GM19395 (cell line): ENCODE measurements around the gene ELF3.
"Not testable (repeated sequence)": the region's sequence is repeated elsewhere in the genome, so short reads cannot be mapped to it uniquely, and the experiment has no call there.

Experiments used
- ATAC-seq: cut with Tn5 transposase; IDR thresholded peaks from one replicate; pipeline ENCODE4 v1.9.1; 2021; ENCODE audit warnings: mild to moderate bottlenecking, moderate library complexity; ENCODE audit not compliant: unreplicated experiment

ELF3 gene

DNA sequence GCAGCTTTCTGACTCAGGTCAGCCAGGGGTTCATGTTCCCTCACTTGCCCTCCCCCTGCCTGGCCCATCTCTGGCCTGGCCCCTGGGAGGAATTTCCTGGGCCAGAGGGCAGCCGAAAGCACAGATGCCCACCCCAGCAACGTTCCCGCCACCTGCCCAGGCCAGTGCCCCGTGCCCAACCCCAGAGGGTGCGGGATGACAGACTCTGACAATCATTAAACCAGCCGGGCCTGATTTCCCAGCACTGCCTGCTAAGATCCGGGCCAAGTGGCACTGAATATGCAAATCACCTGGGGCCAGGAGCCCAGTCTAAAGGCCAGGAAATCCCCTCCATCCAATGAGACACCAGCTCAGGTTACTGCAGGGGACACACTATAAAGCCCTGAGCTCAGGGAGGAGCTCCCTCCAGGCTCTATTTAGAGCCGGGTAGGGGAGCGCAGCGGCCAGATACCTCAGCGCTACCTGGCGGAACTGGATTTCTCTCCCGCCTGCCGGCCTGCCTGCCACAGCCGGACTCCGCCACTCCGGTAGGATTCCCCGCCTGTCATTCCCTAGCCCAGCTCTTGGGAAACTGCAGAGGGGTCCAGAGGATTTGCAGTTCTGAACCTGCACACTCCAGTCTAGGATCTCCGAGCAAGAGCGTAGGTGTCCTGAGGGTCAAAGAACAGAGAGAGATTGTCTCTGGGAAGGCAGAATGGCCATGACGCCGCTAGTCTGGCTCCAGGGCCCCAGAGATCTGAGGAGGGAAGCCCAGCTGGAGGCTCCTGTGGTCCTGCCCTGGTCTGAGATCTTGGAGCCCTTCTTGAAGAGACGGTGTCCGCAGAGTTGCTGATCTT, at the start of gene ELF3:
TSS of gene ELF3 (plus strand) at position 408 of the 836 bp plus-strand sequence. CDS start 550 bp downstream, outside the sequence.
- peak; percentile 89 for ATAC-seq

DNA sequence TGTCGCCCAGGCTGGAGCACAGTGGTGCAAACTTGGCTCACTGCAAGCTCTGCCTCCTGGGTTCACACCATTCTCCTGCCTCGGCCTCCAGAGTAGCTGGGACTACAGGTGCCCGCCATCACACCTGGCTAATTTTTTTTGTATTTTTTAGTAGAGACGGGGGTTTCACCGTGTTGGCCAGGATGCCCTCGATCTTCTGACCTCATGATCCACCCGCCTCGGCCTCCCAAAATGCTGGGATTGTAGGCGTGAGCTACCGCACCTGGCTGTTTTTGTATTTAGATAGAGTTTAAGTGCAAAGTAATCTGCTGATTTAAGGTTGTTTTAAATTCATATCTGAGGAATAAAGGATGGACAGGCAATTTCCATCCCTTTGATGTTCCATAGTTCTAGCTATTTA, 48.0 kb upstream of the ELF3 start:
- not testable (repeated sequence) for ATAC-seq

DNA sequence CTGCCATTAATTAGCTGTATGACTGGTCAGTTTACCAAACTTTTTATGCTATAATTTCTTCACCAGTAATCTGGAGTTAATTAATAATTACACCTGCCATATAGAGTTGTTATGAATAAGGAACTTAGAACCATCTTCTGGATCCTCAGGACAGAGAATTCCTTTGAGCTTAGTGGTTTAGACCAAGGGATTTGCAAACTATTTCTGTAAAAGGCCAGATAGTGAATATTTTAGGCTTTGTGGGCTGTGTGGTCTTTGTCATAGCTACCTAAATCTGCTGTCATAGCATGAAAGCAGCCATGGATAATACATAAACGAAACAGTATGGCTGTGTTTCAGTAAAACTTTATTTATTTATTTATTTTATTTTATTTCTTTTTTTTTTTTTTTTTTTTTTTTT, 46.1 kb upstream of the ELF3 start:
- ATAC-seq, result no peak

DNA sequence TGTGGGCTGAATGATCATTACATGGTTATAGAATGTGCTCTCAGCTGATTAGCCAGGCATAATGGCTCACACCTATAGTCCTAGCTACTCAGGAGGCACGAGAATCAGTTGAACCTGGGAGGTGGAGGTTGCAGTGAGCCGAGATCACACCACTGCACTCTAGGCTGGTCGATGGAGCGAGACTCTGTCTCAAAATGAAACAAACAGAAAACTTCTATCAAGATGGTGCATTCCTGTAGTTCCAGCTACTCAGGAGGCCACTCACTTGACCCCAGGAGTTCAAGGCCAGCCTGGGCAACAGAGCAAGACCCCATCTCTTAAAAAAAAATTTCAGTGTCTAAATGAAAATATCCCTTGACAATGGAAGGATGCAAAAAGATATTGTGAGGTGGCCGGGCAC, 44.2 kb upstream of the ELF3 start:
- no peak for ATAC-seq

DNA sequence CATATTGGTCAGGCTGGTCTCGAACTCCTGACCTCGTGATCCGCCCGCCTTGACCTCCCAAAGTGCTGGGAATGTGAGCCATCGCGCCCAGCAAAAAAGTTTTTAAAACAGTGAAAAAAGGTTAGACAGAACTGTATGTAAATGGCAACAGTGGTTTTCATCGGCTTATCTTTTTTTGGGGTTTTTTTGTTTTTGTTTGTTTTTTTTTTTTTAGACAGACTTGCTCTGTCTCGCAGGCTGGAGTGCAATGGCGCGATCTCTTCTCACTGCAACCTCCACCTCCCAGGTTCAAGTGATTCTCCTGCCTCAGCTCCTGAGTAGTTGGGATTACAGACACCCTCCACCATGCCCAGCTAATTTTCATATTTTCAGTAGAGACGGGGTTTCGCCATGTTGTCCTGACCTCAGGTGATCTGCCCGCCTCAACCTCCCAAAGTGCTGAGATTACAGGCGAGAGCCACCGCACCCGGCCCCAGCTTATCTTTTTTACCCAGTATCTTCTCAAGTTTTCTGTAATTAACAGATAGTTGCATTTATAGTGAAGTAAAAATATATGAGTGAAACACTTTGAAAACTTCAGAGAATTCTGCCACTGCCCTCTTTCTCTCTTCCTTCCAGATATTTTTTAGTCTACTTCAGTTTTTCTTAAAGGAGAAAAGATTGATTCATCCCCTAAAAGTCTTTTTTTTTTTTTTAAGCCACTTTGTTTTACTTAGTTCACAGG, 42.0 kb upstream of the ELF3 start:
- no peak for ATAC-seq

DNA sequence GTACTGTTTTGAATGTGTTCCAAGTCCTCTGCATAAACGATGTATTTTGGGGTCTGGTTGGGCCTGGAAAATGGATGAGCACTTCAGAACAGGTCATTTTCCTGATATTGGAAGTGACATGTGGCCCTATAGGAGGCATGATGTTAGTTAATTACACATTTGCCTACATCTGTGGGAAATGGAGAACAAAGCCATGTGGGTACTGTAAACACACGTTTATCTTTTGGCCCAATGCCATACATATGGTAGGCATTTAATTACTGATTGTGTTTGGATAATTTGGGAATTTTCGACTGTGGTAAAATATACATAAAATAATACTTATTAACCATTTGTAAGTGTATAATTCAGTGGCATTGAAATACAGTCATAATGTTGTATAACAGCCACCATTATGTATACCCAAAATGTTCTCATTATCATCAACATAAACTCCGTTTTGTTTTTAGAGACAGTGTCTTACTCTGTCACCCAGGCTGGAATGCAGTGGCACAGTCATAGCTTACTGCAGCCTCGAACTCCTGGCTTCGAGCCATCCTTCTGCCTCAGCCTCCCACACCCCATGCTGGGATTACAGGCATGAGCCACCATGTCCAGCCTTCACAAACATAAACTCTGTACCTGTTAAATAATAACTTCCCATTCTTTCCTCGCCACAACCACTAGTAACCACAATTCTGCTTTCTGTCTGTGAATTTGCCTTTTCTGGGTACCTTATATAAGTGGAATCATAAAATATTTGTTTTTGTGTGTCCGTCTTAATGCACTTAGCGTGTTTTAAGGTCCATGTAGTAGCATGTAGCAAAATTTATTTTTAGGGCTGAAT, 39.8 kb upstream of the ELF3 start:
- no peak for ATAC-seq

DNA sequence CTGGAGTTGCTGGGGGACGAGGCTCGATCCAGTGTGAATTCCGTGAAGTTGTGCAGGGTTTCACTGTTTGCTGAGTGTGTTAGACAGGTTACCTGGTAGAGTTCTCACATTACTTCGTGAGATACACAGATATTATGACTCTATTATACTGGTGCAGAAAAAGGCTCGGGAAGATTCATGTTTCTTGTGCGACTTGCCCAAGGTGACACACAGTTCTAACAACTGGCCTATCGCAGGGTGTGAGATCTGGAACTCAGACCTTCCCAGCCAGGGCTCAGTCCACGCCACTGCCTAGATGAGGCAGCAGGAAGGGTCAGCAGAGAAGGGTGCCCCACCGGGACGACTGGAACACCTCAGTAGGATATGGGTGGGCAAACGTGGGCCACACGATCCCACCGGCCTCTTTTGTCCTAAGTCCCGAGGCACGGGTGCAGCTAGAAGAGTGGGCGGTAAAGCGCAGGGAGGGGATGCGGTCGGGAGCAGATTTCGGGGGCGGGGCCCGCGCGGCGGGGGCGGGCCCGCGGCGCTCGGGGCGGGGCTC, 28.2 kb upstream of the ELF3 start:
- ATAC-seq, result peak; percentile 28

DNA sequence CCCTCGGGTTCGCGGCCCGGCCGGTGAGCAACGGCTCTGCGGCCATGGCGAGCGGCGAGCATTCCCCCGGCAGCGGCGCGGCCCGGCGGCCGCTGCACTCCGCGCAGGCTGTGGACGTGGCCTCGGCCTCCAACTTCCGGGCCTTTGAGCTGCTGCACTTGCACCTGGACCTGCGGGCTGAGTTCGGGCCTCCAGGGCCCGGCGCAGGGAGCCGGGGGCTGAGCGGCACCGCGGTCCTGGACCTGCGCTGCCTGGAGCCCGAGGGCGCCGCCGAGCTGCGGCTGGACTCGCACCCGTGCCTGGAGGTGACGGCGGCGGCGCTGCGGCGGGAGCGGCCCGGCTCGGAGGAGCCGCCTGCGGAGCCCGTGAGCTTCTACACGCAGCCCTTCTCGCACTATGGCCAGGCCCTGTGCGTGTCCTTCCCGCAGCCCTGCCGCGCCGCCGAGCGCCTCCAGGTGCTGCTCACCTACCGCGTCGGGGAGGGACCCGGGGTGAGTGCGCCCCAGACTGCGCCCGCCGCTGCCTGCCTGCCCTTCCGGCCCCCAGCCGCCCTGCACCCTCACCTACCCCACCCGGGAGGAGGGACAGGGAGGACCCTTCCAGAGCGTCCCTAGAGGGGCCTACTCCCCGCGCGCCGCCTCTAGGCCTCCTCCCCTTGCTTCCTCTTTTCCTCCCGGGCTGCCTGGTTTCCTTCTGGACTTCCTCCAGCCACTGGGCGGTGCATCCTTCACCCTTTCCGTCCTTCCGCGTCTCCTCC, 27.6 kb upstream of the ELF3 start, which contains the start of gene RNPEP:
TSS of gene RNPEP (plus strand) at position 26 of the 757 bp plus-strand sequence. CDS start at position 45, 19 bp downstream.
- peak; percentile 74 for ATAC-seq

DNA sequence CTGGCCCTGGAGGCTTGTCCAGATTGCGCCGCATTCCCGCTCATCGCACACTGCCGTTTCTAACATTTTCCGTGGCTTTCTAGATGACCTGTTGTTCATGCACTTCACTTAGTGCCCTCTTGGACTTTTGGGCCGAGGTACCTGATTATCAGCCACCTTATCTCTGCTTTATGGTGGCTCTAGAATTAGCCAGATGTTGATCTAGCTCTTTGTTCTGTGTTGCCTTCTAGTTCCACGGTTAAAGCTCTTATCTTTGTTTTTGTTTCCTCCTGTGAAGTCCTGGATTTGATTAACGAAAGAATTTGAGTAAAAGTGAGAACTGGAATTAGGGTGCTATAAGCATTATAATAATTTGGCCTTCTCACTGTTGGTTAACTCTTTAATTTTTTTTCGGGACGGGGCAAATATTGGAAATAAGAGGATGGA, 27.0 kb upstream of the ELF3 start:
- ATAC-seq, result no peak

DNA sequence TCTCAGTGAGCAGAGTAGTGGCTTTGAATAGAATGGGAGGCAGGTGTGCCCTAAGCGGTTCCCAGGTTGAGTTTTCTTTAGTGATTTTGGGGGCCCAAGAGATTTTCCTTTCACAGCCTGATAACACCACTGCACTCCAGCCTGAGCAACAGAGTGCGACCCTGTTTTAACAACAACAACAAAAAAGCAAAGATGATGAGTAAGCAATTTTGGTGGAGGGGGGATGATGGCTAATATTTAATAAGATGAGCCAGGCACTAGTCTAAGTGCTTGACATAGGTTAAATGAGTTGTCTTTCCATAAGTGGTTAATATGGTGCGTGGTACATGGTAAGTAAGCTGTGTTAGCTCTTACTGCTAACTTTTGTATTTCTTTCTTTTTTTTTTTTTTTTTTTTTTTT, 25.9 kb upstream of the ELF3 start:
- no peak for ATAC-seq

DNA sequence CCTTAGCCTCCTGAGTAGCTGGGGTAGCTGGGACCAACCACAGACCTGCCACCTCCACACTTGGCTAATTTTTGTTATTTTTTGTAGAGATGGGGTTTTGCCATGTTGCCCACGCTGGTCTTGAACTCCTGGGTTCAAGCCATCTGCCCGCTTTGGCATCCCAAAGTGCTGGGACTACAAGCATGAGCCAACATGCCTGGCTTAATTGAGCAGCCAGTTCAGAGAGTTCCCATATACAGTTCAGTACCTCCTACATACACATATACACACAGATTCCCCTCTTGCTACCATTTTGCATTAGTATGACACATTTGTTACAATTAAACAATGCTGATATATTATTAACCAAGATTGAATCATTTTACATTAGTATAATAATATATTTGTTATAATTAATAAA, 25.0 kb upstream of the ELF3 start:
- no peak for ATAC-seq

DNA sequence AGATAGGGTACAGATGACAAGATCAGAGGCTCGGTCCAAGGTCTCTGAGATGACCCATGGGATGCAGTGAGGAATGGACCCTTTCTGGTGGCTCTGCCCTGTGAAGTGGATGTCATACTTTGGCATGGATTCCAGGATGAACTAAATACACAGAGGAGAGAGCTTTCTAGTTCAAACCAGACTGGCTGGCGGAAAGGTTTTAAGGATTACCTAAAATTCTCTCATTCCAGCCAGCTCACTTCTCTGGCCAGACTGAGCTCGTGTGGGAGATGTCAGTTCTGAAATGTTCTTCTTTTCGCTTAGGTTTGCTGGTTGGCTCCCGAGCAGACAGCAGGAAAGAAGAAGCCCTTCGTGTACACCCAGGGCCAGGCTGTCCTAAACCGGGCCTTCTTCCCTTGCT, 21.8 kb upstream of the ELF3 start:
- ATAC-seq, result no peak

DNA sequence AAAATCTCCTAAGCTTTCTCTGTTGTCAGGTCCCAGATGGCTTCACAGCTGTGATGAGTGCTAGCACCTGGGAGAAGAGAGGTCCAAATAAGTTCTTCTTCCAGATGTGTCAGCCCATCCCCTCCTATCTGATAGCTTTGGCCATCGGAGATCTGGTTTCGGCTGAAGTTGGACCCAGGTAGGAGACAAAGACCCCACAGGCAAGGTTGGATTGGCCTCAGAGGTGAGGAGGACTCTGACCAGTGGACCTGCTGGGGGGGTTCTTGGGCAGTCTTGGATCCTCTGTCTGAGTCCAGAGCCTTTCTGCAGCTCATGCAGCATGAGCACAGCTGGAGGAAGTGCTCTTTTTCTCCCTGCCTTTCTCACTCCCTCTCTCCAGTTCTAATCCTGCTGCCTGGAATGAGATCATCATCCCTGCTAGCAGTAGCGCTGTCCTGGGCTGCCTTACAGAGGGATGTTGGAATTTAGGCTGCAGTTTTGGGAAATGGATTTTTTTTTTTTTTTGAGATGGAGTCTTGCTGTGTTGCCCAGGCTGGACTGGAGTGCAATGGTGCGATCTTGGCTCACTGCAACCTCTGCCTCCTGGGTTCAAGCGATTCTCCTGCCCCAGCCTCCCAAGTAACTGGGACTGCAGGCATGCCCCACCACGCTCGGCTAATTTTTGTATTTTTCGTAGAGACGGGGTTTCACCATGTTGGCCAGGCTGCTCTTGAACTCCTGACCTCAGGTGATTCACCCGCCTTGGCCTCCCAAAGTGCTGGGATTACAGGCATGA, 20.8 kb upstream of the ELF3 start:
- no peak for ATAC-seq

DNA sequence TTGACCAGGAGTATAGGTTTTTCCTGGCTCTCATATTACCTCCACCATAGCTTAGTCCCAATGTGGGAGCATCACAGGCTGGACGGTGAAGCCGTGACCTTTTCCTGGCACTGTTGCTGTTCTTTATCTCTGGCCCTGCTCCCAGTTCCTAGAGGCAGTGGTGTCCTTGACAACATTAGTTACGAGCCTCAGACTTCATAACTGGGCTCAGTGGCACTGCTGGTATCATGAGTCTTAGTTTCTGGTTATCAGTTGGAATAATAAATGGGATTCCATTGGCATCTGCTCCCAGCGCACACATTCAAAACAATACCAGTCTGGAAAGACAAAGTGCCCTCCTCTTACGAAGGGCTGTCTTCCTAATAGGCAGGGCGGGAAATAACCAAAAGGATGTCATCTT, 20.0 kb upstream of the ELF3 start:
- no peak for ATAC-seq

DNA sequence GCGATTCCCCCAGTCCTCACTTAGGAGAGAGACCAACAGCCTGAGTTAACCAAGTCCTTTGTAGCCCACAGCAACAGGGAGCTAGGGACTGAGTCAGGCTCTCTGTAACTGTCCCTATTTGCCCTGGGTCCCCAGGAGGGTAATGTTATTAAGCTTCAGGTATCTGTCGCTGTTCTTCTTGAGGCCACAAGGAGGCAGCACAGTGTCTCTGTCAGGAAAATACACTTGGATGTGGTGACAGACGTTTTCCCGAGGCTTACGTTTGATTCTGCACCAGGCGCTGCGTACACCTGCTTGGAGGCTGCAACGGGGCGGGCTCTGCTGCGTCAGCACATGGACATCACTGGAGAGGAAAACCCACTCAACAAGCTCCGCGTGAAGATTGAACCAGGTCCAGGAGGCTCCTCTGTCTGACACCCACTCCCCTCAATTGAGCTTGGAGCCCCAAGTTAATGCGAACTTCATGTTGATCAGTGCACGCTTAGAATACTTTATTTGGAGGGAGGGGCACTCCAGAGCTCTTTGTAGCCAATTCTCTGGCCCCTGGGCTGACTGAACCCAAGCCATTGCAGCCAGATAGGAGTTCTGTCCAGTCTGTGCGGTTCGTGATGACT, 10.7 kb upstream of the ELF3 start:
- ATAC-seq, result no peak

DNA sequence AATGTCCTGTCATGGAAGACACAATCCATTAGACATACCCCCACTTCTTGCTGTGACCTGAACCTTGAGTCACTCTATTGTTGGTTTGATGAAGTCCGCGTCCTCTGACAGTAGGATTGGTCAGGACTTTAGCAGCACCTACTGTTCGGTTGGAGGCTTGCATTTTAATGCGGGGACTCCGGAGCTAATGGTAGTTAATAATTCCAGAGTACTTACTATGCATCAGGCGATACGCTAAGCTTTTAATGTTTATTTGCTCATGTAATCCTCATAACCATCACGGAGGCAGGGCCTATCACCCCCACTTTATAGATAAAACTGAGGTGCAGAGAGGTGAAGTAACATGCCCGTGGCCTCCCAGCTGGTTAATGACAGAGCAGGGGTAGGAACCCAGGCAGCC, 7.9 kb upstream of the ELF3 start:
- ATAC-seq, result no peak

DNA sequence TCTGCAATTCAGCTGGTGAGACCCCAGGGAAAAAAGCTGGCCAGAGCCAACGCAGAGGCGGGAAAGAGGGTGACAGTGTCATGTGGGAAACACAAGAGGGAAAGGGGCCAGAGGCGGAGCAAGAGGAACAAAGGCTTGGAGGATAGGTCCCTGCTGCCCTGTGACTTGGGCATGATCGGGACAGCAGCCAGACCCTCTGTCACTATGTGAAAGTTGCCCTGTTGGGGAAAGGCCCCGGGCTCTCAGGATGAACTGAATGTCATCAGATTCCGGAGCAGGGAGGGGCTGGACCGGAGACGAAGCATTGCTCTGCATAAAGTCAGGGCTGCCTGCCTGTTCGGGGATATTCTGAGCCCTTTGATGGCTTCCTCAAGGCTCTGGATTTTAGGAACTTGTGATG, 5.7 kb upstream of the ELF3 start:
- no peak for ATAC-seq

DNA sequence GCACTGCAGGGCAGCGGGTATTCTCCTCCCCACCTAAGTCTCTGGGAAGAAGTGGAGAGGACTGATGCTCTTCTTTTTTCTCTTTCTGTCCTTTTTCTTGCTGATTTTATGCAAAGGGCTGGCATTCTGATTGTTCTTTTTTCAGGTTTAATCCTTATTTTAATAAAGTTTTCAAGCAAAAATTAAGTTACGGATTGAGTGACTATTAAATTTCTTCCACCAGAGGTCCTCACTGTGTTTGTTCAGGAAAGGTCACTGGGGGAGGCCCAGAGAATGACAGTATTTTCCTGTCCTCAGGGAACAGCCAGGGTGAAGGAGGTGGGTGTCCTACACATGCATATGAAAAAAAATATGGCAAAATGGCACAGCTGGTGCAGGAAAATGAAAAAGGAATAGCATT, 4.4 kb upstream of the ELF3 start:
- ATAC-seq, result no peak

DNA sequence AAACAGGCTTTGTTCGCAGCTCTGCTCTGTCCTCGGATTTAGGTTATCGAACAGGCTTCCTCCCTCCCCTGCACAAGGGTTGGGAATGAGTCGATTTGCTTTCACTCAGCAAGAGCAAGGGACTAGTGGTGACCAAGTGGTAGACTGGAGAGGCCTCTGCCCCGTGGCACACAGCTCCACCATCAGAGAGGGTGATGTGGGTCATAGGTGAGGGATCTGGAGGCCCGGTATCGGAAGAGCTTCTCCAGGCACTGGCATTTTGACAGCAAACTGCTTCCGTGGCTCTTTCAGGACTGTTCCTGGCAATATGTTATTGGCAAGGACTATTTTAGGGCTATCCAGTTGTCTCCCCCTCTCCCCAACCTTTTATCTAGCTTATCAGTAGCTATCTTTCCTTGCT, 3.1 kb upstream of the ELF3 start:
- ATAC-seq, result no peak
